Esophagus muscularis mucosa (tissue), 3 donors: ENCODE measurements around the gene BTG2.

Experiments
- CTCF ChIP-seq, 3 experiments: fragments of 200-600 bp in 2 of 3; fragments of 450-650 bp in 1 of 3; sonication (generic) in 2 of 3; IDR thresholded peaks; one replicate each; pipeline ENCODE4 v1.5.1; 2017 to 2019; ENCODE audit warnings: antibody characterized with exemption in 3 of 3, mild to moderate bottlenecking in 2 of 3, moderate library complexity in 1 of 3
- POLR2A ChIP-seq: fragments of 450-650 bp; IDR thresholded peaks from one replicate; pipeline ENCODE4 v1.6.1; 2017; ENCODE audit warnings: antibody characterized with exemption, moderate library complexity, mild to moderate bottlenecking, low read depth
- POLR2AphosphoS5 ChIP-seq, 2 donors: sonication (generic); formaldehyde crosslinking; IDR thresholded peaks; one replicate each; pipeline ENCODE4 v1.6.1; 2017; ENCODE audit warnings: antibody characterized with exemption in 2 of 2

- TF ChIP-seq POLR2A (no peak), CTCF (IDR thresholded peaks at IDR 0.05) (no peak), POLR2AphosphoS5 (IDR thresholded peaks at IDR 0.05) (no peak)
These were observed 430 bp downstream of the BTG2 start for GRCh38 chr1:203305809-203306088.
